DMS153 treated with DMSO at 0.1 percent for 48 hours (cell line): ENCODE measurements around the gene IL15.
"Not testable (repeated sequence)": the region's sequence is repeated elsewhere in the genome, so short reads cannot be mapped to it uniquely, and the experiment has no call there.

Source experiments
- DNase-seq: peaks from one replicate; lab custom pipeline; 2025; ENCODE audit not compliant: unreplicated experiment; lab: John Stamatoyannopoulos, UW

The IL15 gene

GRCh38 chr4:141636082-141636770 is at the start of gene IL15:
Gene IL15 (plus strand): TSS chr4:141636583. CDS start chr4:141719465, 82,882 bp downstream.
- DNase-seq, result peak; percentile 54

- DNase-seq, result no peak
Observed at GRCh38 chr4:141587897-141588296, 48.5 kb upstream of the IL15 start.

GRCh38 chr4:141595531-141595930 is 40.9 kb upstream of the IL15 start:
- DNase-seq, result no peak

GRCh38 chr4:141599853-141600252 is 36.5 kb upstream of the IL15 start:
- no peak for DNase-seq

GRCh38 chr4:141604683-141605082 is 31.7 kb upstream of the IL15 start:
- not testable (repeated sequence) for DNase-seq

GRCh38 chr4:141605425-141605856 is 30.9 kb upstream of the IL15 start:
- DNase-seq, result no peak

- DNase-seq, result no peak
Observed at GRCh38 chr4:141609243-141609642, 27.1 kb upstream of the IL15 start.

- DNase-seq, result no peak
Observed at GRCh38 chr4:141610365-141610764, 26.0 kb upstream of the IL15 start.

- no peak for DNase-seq
Observed at GRCh38 chr4:141614878-141615586, 21.4 kb upstream of the IL15 start.

- not testable (repeated sequence) for DNase-seq
Observed at GRCh38 chr4:141615587-141615918, 20.8 kb upstream of the IL15 start.

GRCh38 chr4:141620715-141621114 is 15.7 kb upstream of the IL15 start:
- DNase-seq, result no peak

GRCh38 chr4:141625023-141625422 is 11.4 kb upstream of the IL15 start:
- DNase-seq, result no peak

- DNase-seq, result no peak
Observed at GRCh38 chr4:141630854-141631253, 5.5 kb upstream of the IL15 start.

- DNase-seq, result no peak
Observed at GRCh38 chr4:141635736-141636081, 674 bp upstream of the IL15 start.

- DNase-seq, result peak; percentile 19
Observed at GRCh38 chr4:141636771-141637460, 533 bp downstream of the IL15 start.

- no peak for DNase-seq
Observed at GRCh38 chr4:141637565-141637964, 1.2 kb downstream of the IL15 start.

GRCh38 chr4:141638230-141638629 is 1.8 kb downstream of the IL15 start:
- no peak for DNase-seq

- no peak for DNase-seq
Observed at GRCh38 chr4:141640696-141641095, 4.3 kb downstream of the IL15 start.

- DNase-seq, result no peak
Observed at GRCh38 chr4:141642063-141642462, 5.7 kb downstream of the IL15 start.

GRCh38 chr4:141642711-141643110 is 6.3 kb downstream of the IL15 start:
- DNase-seq, result no peak

GRCh38 chr4:141643557-141643956 is 7.2 kb downstream of the IL15 start:
- no peak for DNase-seq
